PFSK-1 (cell line): ENCODE data around the gene RANBP6.

Experiments
- FOXP2 ChIP-seq: optimal IDR thresholded peaks from 2 replicates; pipeline ENCODE3; 2011; ENCODE audit warnings: borderline replicate concordance, control low read depth, inconsistent platforms; ENCODE audit not compliant: insufficient read depth; ENCODE audit errors: extremely low read length, extremely low read depth
- POLR2AphosphoS5 ChIP-seq: IDR thresholded peaks from 2 replicates; pipeline ENCODE4 v1.6.1; 2012; ENCODE audit warnings: low read depth, mild to moderate bottlenecking, control low read depth, low read length, moderate library complexity
- SIN3A ChIP-seq: IDR thresholded peaks from 2 replicates; pipeline ENCODE4 v1.6.1; 2012; ENCODE audit warnings: mild to moderate bottlenecking, low read length, moderate library complexity, borderline replicate concordance; ENCODE audit not compliant: insufficient read depth
- TAF1 ChIP-seq: IDR thresholded peaks from 2 replicates; pipeline ENCODE4 v1.6.1; 2012; ENCODE audit warnings: low read length, control low read depth, borderline replicate concordance; ENCODE audit not compliant: insufficient read depth
- TF ChIP-seq, protein P1 (sequence below), 2 experiments: IDR thresholded peaks; 2 replicates each; pipeline versions ENCODE4 v1.6.1 to v1.8.0; 2011 to 2012; ENCODE audit warnings: low read depth in 2 of 2, low read length in 2 of 2, control low read depth in 1 of 2, inconsistent platforms in 1 of 2, mild to moderate bottlenecking in 1 of 2, moderate library complexity in 1 of 2; ENCODE audit not compliant: insufficient read depth in 1 of 2

The RANBP6 gene

GRCh38 chr9:6051511-6051950, 36.1 kb upstream of the RANBP6 start:
- TF ChIP-seq FOXP2, result no peak
- TF ChIP-seq SIN3A, result no peak
- no peak for TF ChIP-seq TAF1

DNA sequence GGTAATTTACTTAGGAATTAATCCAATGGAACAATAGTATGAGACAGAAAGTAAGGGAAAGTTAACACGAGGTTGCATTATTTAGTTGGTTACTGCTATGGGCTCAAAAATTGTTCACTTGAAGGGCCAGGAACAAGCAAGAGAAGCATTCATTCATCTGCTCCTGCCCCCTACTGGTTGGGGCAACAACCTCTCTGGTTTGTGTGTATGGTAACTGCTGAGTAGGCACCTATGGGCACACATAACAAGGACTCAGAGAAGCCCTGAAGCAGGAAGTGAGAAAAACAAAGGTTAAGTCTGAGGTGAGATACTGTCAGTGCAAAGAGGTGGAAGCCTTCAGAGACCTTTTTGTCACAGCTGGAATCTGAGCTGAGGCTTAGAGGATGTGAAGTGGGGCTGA, 34.4 kb upstream of the RANBP6 start:
- TF ChIP-seq SIN3A, result no peak
- TF ChIP-seq, protein P1, sequence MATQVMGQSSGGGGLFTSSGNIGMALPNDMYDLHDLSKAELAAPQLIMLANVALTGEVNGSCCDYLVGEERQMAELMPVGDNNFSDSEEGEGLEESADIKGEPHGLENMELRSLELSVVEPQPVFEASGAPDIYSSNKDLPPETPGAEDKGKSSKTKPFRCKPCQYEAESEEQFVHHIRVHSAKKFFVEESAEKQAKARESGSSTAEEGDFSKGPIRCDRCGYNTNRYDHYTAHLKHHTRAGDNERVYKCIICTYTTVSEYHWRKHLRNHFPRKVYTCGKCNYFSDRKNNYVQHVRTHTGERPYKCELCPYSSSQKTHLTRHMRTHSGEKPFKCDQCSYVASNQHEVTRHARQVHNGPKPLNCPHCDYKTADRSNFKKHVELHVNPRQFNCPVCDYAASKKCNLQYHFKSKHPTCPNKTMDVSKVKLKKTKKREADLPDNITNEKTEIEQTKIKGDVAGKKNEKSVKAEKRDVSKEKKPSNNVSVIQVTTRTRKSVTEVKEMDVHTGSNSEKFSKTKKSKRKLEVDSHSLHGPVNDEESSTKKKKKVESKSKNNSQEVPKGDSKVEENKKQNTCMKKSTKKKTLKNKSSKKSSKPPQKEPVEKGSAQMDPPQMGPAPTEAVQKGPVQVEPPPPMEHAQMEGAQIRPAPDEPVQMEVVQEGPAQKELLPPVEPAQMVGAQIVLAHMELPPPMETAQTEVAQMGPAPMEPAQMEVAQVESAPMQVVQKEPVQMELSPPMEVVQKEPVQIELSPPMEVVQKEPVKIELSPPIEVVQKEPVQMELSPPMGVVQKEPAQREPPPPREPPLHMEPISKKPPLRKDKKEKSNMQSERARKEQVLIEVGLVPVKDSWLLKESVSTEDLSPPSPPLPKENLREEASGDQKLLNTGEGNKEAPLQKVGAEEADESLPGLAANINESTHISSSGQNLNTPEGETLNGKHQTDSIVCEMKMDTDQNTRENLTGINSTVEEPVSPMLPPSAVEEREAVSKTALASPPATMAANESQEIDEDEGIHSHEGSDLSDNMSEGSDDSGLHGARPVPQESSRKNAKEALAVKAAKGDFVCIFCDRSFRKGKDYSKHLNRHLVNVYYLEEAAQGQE (IDR thresholded peaks at IDR 0.05; ENCODE audit: insufficient read depth in 1 of 2, low read depth in 2 of 2, low read length in 2 of 2), result no peak

- TF ChIP-seq POLR2AphosphoS5 (no peak), SIN3A (no peak), FOXP2 (no peak)
These were observed 32.6 kb upstream of the RANBP6 start for GRCh38 chr9:6048039-6048438.

DNA sequence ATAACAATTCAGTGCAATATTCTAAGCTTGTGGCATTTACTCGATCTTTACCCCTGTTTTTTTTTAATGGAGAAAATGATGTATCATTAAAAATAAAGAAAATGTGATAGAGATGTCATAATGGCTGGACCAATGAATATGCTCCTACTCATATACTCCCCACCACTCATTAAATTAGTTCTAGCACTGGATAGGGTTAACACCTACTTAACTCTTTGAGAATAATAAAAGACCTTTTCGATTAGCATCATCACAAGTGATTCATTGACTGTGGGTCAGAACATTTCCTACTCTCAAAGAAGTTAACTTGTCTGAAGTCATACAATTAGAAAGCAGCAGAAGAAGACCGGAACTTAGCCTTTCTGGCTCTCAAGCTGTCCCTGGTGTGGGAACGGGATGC, 31.6 kb upstream of the RANBP6 start:
- TF ChIP-seq, protein P1 (IDR thresholded peaks at IDR 0.05; ENCODE audit: insufficient read depth in 1 of 2, low read depth in 2 of 2, low read length in 2 of 2), result no peak
- no peak for TF ChIP-seq FOXP2

GRCh38 chr9:6045364-6045763, 29.9 kb upstream of the RANBP6 start:
- TF ChIP-seq POLR2AphosphoS5 (no peak), TAF1 (no peak), SIN3A (no peak), FOXP2 (no peak)
- TF ChIP-seq, protein P1 (IDR thresholded peaks at IDR 0.05; ENCODE audit: insufficient read depth in 1 of 2, low read depth in 2 of 2, low read length in 2 of 2), result no peak

- TF ChIP-seq, protein P1 (IDR thresholded peaks at IDR 0.05; ENCODE audit: insufficient read depth in 1 of 2, low read depth in 2 of 2, low read length in 2 of 2), result no peak
- TF ChIP-seq POLR2AphosphoS5 (no peak), FOXP2 (no peak), TAF1 (no peak), SIN3A (no peak)
These were observed 24.7 kb upstream of the RANBP6 start for GRCh38 chr9:6040077-6040476.
